ENCODE data around the gene GIN1.

GRCh38 chr5:103094737-103095136, 25.2 kb downstream of the GIN1 start:
- TF ChIP-seq GATA3 (IDR thresholded peaks at IDR 0.05; ENCODE audit: low read depth, low read length) (no peak), GATA2 (IDR thresholded peaks at IDR 0.05; ENCODE audit: low read depth, low read length) (no peak)
